HepG2 (cell line): ENCODE data around the gene NHSL1. TPM values are rescaled to one million over a fixed set of nuclear protein-coding genes. Genes with fewer than 3 reads are reported as not detected.
A peak's percentile ranks its signal among the peaks of the same experiment; 100 is the strongest.

ENCODE experiments used
- ATAC-seq: fragments of 200-7000 bp; cut with Tn5 transposase; 3 replicates; pipeline ENCODE4 v1.9.1; 2020; ENCODE audit warnings: mild to moderate bottlenecking, moderate library complexity
- BruUV-seq: library from RNA; stranded (reverse); fragments of 400-500 nt; replicated peaks from 2 replicates; lab custom pipeline; 2021; lab: Mats Ljungman, UMichigan
- CTCF ChIA-PET: fragments of 300-600 bp; formaldehyde crosslinking; extraction: SDS; loops from one replicate; lab custom pipeline; 2021; ENCODE audit warnings: low total read pairs, inconsistent platforms, low intra/inter-chr PET ratio; lab: Yijun Ruan, JAX
- POLR2A ChIA-PET: fragments of 350-600 bp; sonication (Branson Sonifier 250); formaldehyde crosslinking; loops from one replicate; lab custom pipeline; 2020; ENCODE audit warnings: antibody characterized with exemption, inconsistent platforms; lab: Yijun Ruan, JAX
- DNase-seq: peaks from one replicate; pipeline ENCODE4 v3.0.0-alpha.2; 2015; ENCODE audit warnings: low spot score
- FAIRE-seq: peaks from 3 replicates; lab custom pipeline; 2011; peaks lifted over from hg19 to GRCh38; lab: Jason Lieb, UNC
- H2AFZ ChIP-seq: one replicate; pipeline ENCODE4 v1.6.1; 2011; ENCODE audit warnings: low read length, inconsistent platforms
- H3K27ac ChIP-seq: fragments of 300-600 bp; 3 replicates; pipeline ENCODE4 v1.8.0; 2011; ENCODE audit warnings: mixed run types, mild to moderate bottlenecking, mixed read lengths, low read length, inconsistent platforms; ENCODE audit not compliant: insufficient read depth; ENCODE audit errors: extremely low read length
- H3K27me3 ChIP-seq, 2 experiments: fragments of 200-600 bp in 1 of 2; 2 replicates in 1 of 2; 3 replicates in 1 of 2; pipeline versions ENCODE4 v1.6.0 to v1.8.0; 2011; ENCODE audit warnings: low read length in 2 of 2, mild to moderate bottlenecking in 2 of 2, moderate library complexity in 2 of 2, inconsistent platforms in 1 of 2; ENCODE audit not compliant: insufficient read depth in 2 of 2, control insufficient read depth in 1 of 2
- H3K36me3 ChIP-seq, 2 experiments: fragments of 200-600 bp in 1 of 2; replicated peaks in 1 of 2; 2 replicates in 1 of 2; 3 replicates in 1 of 2; pipeline versions ENCODE4 v1.5.1 to v1.8.0; 2011; ENCODE audit warnings: low read length in 2 of 2, inconsistent platforms in 1 of 2; ENCODE audit not compliant: insufficient read depth in 2 of 2, control insufficient read depth in 1 of 2
- H3K4me1 ChIP-seq: 2 replicates; pipeline ENCODE4 v1.5.1; 2012; ENCODE audit warnings: low read length, inconsistent platforms; ENCODE audit not compliant: insufficient read depth
- H3K4me2 ChIP-seq: 2 replicates; pipeline ENCODE4 v1.6.0; 2011; ENCODE audit warnings: low read depth, low read length, inconsistent platforms
- H3K4me3 ChIP-seq, 3 experiments: fragments of 200-600 bp in 1 of 3; sonication (generic), shearing (Covaris generic) in 1 of 3; replicated peaks in 1 of 3; 2 replicates each; pipeline ENCODE4 v1.5.1; 2011 to 2016; ENCODE audit warnings: low read length in 3 of 3, inconsistent platforms in 2 of 3, low read depth in 2 of 3, mild to moderate bottlenecking in 2 of 3, control low read depth in 1 of 3, mixed read lengths in 1 of 3; ENCODE audit not compliant: insufficient read depth in 1 of 3
- H3K79me2 ChIP-seq: one replicate; pipeline ENCODE4 v1.6.1; 2011; ENCODE audit warnings: low read length, inconsistent platforms; ENCODE audit not compliant: insufficient read depth
- H3K9ac ChIP-seq: 2 replicates; pipeline ENCODE4 v1.6.0; 2011; ENCODE audit warnings: mild to moderate bottlenecking, low read depth, low read length, inconsistent platforms; ENCODE audit not compliant: insufficient read depth
- H3K9me3 ChIP-seq: 2 replicates; pipeline ENCODE4 v1.5.1; 2012; ENCODE audit warnings: mild to moderate bottlenecking, low read length
- H4K20me1 ChIP-seq: 2 replicates; pipeline ENCODE4 v1.6.0; 2011; ENCODE audit warnings: inconsistent platforms, mild to moderate bottlenecking, low read length, moderate library complexity; ENCODE audit not compliant: insufficient read depth
- KDM5A ChIP-seq: fragments of 200-600 bp; sonication (generic); IDR thresholded peaks from 2 replicates; pipeline ENCODE4 v1.7.0; 2018; ENCODE audit warnings: antibody characterized with exemption, mild to moderate bottlenecking, low read length, borderline replicate concordance
- RBM22 ChIP-seq: fragments of 200-400 bp; formaldehyde crosslinking; optimal IDR thresholded peaks from 2 replicates; pipeline ENCODE3; 2017; ENCODE audit warnings: mild to moderate bottlenecking, low read length, moderate library complexity
- SP5 ChIP-seq: IDR thresholded peaks from 2 replicates; pipeline ENCODE4 v1.6.1; 2016; ENCODE audit warnings: low read depth, borderline replicate concordance
- XBP1 ChIP-seq: sonication (generic); formaldehyde crosslinking; IDR thresholded peaks from 2 replicates; pipeline ENCODE4 v1.5.0; 2020; ENCODE audit warnings: missing genetic modification reagents
- ZFP41 ChIP-seq: sonication (generic); formaldehyde crosslinking; IDR thresholded peaks from 2 replicates; pipeline ENCODE4 v1.4.0; 2020; ENCODE audit warnings: mild to moderate bottlenecking, missing genetic modification reagents, borderline replicate concordance
- ZIK1 ChIP-seq: sonication (generic); formaldehyde crosslinking; IDR thresholded peaks from 2 replicates; pipeline ENCODE4 v1.5.0; 2020; ENCODE audit warnings: mild to moderate bottlenecking, low read depth, missing genetic modification reagents, borderline replicate concordance
- ZNF24 ChIP-seq: fragments of 450-650 bp; IDR thresholded peaks from 2 replicates; pipeline ENCODE4 v1.6.1; 2017; ENCODE audit warnings: antibody characterized with exemption, mild to moderate bottlenecking
- ZNF281 ChIP-seq: sonication (generic); formaldehyde crosslinking; IDR thresholded peaks from 2 replicates; pipeline ENCODE4 v1.4.0; 2020; ENCODE audit warnings: missing genetic modification reagents, borderline replicate concordance
- ZNF510 ChIP-seq: sonication (generic); formaldehyde crosslinking; IDR thresholded peaks from 2 replicates; pipeline ENCODE4 v1.4.0; 2020; ENCODE audit warnings: low read depth, mild to moderate bottlenecking, missing genetic modification reagents
- ZNF776 ChIP-seq: sonication (generic); formaldehyde crosslinking; IDR thresholded peaks from 2 replicates; pipeline ENCODE4 v1.4.0; 2020; ENCODE audit warnings: mild to moderate bottlenecking, missing genetic modification reagents
- WGBS: methylation state at CpG from one replicate; pipeline ENCODE4 v1.1.6; 2017; ENCODE audit warnings: low lambda C conversion rate; 5-methylcytosine and 5-hydroxymethylcytosine counted together
- in situ Hi-C: cut with HindIII; loops from 2 replicates; pipeline ENCODE4 v1.10.0; 2017; ENCODE audit warnings: low pct_unique_long_range_greater_than_20kb; ENCODE audit not compliant: extremely low pct_ligation_motif_present
- intact Hi-C: fragments of 100-400 bp; cut with micrococcal nuclease; formaldehyde crosslinking; loops from one replicate; pipeline ENCODE4 v1.10.0; 2022; ENCODE audit not compliant: unreplicated experiment
- polyA plus RNA-seq, 8 experiments: library from polyadenylated mRNA; depleted of rRNA in 3 of 8; stranded (reverse) in 7 of 8; unstranded in 1 of 8; fragments of >200 nt; fragmentation: Illumina TruSeq in 4 of 8; extraction: Trizol in 4 of 8; gene quantifications; 2 replicates each; pipeline versions ENCODE4 v1.2.1 to v1.2.3, GENCODE V29; 2011 to 2016; ENCODE audit warnings: low read depth in 4 of 8, missing spikeins in 1 of 8, mixed read lengths in 1 of 8; ENCODE audit not compliant: insufficient read depth in 1 of 8
- total RNA-seq, 5 experiments: library from RNA; depleted of rRNA; stranded (reverse); fragments of >200 nt; fragmentation: Illumina TruSeq; extraction: Trizol; gene quantifications; 2 replicates each; pipeline ENCODE4 v1.2.3, GENCODE V29; 2016; ENCODE audit warnings: low read depth in 1 of 5

NHSL1 gene
- total and polyA plus RNA-seq, 2 of the 13 experiments (the other 11 are each of a cell fraction or from before 2014, with no cell fraction given): 24.9 to 53.6 TPM

DNA sequence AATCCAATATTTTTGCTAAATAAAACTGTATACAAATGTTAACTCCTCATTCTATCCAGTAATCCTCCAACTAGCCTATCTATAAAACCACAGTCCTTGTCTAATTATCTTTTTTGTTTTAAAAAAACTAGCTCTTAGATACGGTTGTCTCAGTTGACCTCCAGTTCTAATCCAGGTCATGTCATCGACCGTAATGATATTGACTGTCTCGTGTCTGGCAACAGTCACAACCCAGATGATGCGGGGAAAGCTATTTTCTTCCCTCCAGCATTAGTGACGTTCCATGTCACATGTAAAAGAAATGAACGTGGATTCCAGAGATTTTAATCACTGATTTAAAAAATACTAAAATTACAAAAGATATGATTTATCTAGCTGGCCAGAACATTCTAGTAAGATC lies 59.7 kb downstream of the NHSL1 start:
- H3K79me2 ChIP-seq: no peaks in the 10 kb centered on the region
- TF ChIP-seq SP5 (no peak), RBM22 (peak; percentile 43)
- TF ChIP-seq, all 625 proteins: peak for 1
- Histone ChIP-seq H3K9ac (no peak overlapping the region), H3K27ac (no peak overlapping the region), H3K4me3 (no peak overlapping the region), H4K20me1 (no peaks in the 10 kb centered on the region), H3K9me3 (no peaks in the 10 kb centered on the region), H3K4me2 (no peak overlapping the region), H3K4me1 (no peaks in the 10 kb centered on the region), H3K27me3 (no peaks in the 10 kb centered on the region), H3K36me3 (peaks cover 27 to 84% of the 10 kb centered on the region in 2 experiments), H2AFZ (no peak overlapping the region)
- ChIA-PET CTCF (no interaction called here), POLR2A (no interaction called here)
- intact Hi-C loops: no loop called here
- no peak for DNase-seq
- in situ Hi-C loops: loop anchor here (10.0 kb wide), 1 partner anchor 325 kb away; no protein-coding TSS in a partner anchor
- no TSS peak for BruUV-seq
- 93% methylated on average over 7 of the region's 7 CpGs for WGBS
- no peak for FAIRE-seq
- no peak for ATAC-seq

DNA sequence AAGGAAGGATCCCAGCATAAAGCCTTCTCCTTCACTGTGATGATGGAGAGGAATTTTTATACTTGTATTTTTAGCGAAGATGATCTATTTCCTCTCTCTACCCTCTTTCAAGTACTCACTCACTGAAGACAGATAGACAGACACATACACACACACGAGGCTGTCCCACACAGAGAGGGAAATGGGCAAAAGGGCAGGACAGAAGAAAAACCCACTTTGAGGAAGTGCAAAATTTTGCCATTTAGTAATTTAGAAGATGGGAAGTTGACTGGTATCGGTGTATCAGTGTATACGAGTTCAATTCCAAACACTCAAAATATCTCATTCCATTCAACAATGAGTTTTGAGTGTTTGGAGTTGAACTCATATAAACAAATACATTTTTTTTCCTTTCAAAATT lies 64.4 kb downstream of the NHSL1 start:
- in situ Hi-C loops: loop anchor here (5.0 to 10.0 kb wide), 3 partner anchors 72 to 330 kb away; no protein-coding TSS in a partner anchor

More for the DNA sequence above, 64.4 kb downstream of the NHSL1 start:
- FAIRE-seq (no peak), ATAC-seq (no peak), DNase-seq (no peak)
- H3K27me3 ChIP-seq: no peaks in the 10 kb centered on the region
- H3K27ac ChIP-seq: no peak overlapping the region
- H2AFZ ChIP-seq: no peak overlapping the region
- H3K79me2 ChIP-seq: no peaks in the 10 kb centered on the region
- no peaks in the 10 kb centered on the region for H4K20me1 ChIP-seq
- 94% methylated on average over 4 of the region's 4 CpGs for WGBS
- no peaks in the 10 kb centered on the region for H3K9me3 ChIP-seq
- no peaks in the 10 kb centered on the region for H3K4me1 ChIP-seq
- BruUV-seq: no TSS peak
- POLR2A ChIA-PET: no interaction called here
- peaks cover 37 to 91% of the 10 kb centered on the region in 2 experiments for H3K36me3 ChIP-seq
- no peak for TF ChIP-seq ZIK1 (CRISPR knock-in tag)
- no peak for TF ChIP-seq ZNF776 (CRISPR knock-in tag)
- no peak for TF ChIP-seq ZFP41 (CRISPR knock-in tag)
- no peak for TF ChIP-seq XBP1 (CRISPR knock-in tag)
- TF ChIP-seq KDM5A: no peak
- no peak for TF ChIP-seq ZNF510
- TF ChIP-seq ZNF281 (CRISPR knock-in tag): no peak
- peak; percentile 7 for TF ChIP-seq RBM22
- no peak for TF ChIP-seq ZNF24
- no peak overlapping the region for H3K4me3 ChIP-seq
- CTCF ChIA-PET: no interaction called here
- H3K9ac ChIP-seq: no peak overlapping the region
- intact Hi-C loops: no loop called here
- H3K4me2 ChIP-seq: no peak overlapping the region
